Pancreas (tissue), 10 donors: ENCODE results near the gene PRSS38. TPM values are rescaled to one million over a fixed set of nuclear protein-coding genes. Genes with fewer than 3 reads are reported as not detected.

Experiments used
- ATAC-seq, 4 donors: fragments of 200-7000 bp; cut with Tn5 transposase; one replicate each; pipeline versions ENCODE4 v1.8.0 to v1.9.1; 2020; ENCODE audit warnings: mild to moderate bottlenecking in 4 of 4, moderate library complexity in 4 of 4
- DNase-seq, 6 donors: peaks; one replicate each; pipeline ENCODE4 v3.0.0-alpha.2; 2020
- FAIRE-seq: peaks from 2 replicates; lab custom pipeline; 2012; peaks lifted over from hg19 to GRCh38; lab: Jason Lieb, UNC
- H3K27ac ChIP-seq, 4 donors: fragments of 200-600 bp; sonication (generic); 1 replicate in 3 of 4; 2 replicates in 1 of 4; pipeline versions ENCODE4 v1.5.0 to v1.8.0; 2020
- H3K27me3 ChIP-seq, 4 donors: fragments of 200-600 bp; one replicate each; pipeline ENCODE4 v1.8.0; 2021
- H3K36me3 ChIP-seq, 3 donors: fragments of 200-600 bp; sonication (generic) in 1 of 3; one replicate each; pipeline versions ENCODE4 v1.5.0 to v1.8.0; 2020 to 2021
- H3K4me1 ChIP-seq, 3 donors: fragments of 200-600 bp; one replicate each; pipeline ENCODE4 v1.8.0; 2021
- H3K4me3 ChIP-seq, 4 donors: fragments of 200-600 bp; sonication (generic) in 2 of 4; one replicate each; pipeline versions ENCODE4 v1.5.0 to v1.8.0; 2020 to 2021
- H3K9me3 ChIP-seq, 4 donors: fragments of 200-600 bp; one replicate each; pipeline ENCODE4 v1.8.0; 2021
- CTCF ChIP-seq, 4 donors: fragments of 200-600 bp; sonication (generic) in 3 of 4; IDR thresholded peaks; one replicate each; pipeline versions ENCODE4 v1.5.0 to v1.8.0; 2021; ENCODE audit warnings: antibody characterized with exemption in 4 of 4
- WGBS, 2 donors: extraction: QIAGEN DNeasy Blood & Tissue Kit; methylation state at CpG; one replicate each; pipeline ENCODE4 v1.1.7; 2013; 5-methylcytosine and 5-hydroxymethylcytosine counted together
- intact Hi-C, 3 donors: fragments of 100-400 bp; cut with DNase I; formaldehyde crosslinking; loops; one replicate each; pipeline versions ENCODE4 v1.11.1 to v1.14.2; 2022
- polyA plus RNA-seq, 2 donors: library from polyadenylated mRNA; stranded (reverse); fragments of 200-250 nt; gene quantifications; one replicate each; pipeline ENCODE4 v1.2.3, GENCODE V29; 2013
- total RNA-seq, 6 donors: library from RNA; stranded (reverse); fragmentation: NEBNext Ultra II Directional in 4 of 6; extraction: Animal tissue kit (Norgen Biotek cat#: 25700) in 4 of 6; gene quantifications; one replicate each; pipeline versions ENCODE4 v1.2.1 to v1.2.4, GENCODE V29; 2021 to 2023
- donor health status: healthy with polysubstance abuse.
- donor health status: DM: no; HTN: no; CAD: no; lungs with moderate emphysema.
- donor health status: DM: no; HTN: no; CAD: no.
- donor health status: control.
- donor health status: control.
- donor health status: Bipolar disorder and iron deficiency.
- donor health status: DM: yes; HTN: yes; CAD: no.
- donor health status: DM: no; HTN: no; CAD: no.
- donor health status: DM: no; HTN: no; CAD: no.
- donor health status: DM: yes; HTN: yes; CAD: no.

PRSS38 gene
- total and polyA plus RNA-seq, 8 donors, result not detected

DNA sequence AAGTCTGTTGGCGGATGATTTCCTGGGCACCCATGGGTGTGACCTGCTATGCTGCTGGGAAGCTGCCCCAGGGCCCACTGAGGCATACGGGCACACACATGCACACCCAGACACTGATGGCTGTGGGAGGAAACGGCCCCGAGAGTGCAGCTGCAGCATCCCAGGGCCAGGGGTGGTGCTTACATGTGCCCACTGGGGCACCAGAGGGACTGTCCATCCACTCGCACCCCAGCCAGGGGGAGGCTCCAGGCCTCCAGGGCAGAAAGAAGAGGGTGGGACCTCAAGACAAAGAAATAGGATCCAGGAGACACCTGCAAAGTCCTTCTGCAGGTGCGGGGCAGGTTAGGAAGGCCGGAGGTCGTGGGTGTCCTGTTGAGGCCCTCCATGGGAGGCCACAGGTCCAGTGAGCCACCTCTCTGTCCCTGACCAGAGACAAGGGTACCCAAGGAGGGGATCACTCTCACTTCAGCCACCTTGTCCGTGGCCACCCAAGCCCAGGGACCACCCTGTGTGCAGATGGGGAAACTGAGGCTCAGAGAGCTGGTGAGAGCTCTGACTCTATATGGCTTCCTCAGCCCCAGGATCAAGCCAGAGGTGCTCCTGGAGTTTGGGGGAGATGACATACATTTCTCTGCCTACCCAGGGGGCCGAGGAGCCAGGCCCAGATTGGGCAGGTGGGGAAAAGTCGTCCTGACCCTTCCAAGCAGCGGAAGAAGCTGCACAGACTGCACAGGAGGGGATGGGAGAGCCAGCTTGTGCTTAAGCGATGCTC lies 75.2 kb downstream of the PRSS38 start:
- Histone ChIP-seq H3K4me3 (no peak overlapping the region), H3K36me3 (no peaks in the 10 kb centered on the region), H3K27me3 (no peaks in the 10 kb centered on the region), H3K9me3 (no peaks in the 10 kb centered on the region), H3K4me1 (no peaks in the 10 kb centered on the region), H3K27ac (no peak overlapping the region)
- TF ChIP-seq CTCF (IDR thresholded peaks at IDR 0.05), result no peak
- DNase-seq (peak in 1 of 6 donors; percentile 58), FAIRE-seq (no peak), ATAC-seq (no peak)
- WGBS, 2 donors, result 90 to 91% methylated on average over 12 to 13 of the region's 13 CpGs
- intact Hi-C loops, result no loop called here

DNA sequence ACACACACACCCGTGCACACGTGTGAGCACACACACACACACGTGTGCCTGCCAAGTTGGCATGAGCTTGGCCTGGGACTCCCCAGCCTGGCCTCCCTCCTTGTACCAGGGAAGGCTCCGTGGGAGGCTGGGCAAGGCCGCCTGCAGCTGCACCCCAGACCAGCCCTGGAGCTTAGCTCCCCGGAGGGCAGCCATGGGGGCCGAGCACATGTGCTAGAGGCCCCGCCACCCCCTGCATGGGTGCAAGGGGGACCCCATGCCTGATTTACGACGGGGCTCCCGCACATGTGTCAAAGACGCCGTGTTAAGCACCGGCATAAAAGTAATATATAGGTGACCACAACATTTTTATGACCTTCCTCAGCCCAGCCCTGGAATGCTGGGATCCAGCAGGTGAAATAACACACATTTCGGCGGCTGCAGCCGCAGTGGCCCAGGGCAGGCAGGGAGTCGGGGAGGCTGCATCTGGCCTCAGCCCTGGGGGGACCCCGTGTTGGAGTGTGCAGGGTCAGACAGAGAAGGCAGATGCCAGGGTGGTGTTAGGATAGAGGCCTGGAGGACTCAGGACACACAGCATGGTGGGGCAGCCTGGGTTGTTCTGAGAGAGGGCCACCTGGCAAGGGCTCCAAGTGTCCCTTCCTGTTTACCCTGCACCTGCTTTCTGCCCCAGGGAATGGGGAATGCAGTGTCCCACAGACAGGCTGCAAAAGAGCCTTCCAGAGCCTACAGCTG lies 75.9 kb downstream of the PRSS38 start:
- DNase-seq (peak in 1 of 6 donors; percentile 53), ATAC-seq (no peak), FAIRE-seq (no peak)
- no peak overlapping the region for H3K4me3 ChIP-seq
- H3K27me3 ChIP-seq, result no peaks in the 10 kb centered on the region
- no peaks in the 10 kb centered on the region for H3K9me3 ChIP-seq
- TF ChIP-seq CTCF (IDR thresholded peaks at IDR 0.05), result no peak
- WGBS, 2 donors, result 82 to 83% methylated on average over 19 of the region's 19 CpGs
- no peak overlapping the region for H3K27ac ChIP-seq
- no peaks in the 10 kb centered on the region for H3K4me1 ChIP-seq
- no peaks in the 10 kb centered on the region for H3K36me3 ChIP-seq
- intact Hi-C loops, result no loop called here

DNA sequence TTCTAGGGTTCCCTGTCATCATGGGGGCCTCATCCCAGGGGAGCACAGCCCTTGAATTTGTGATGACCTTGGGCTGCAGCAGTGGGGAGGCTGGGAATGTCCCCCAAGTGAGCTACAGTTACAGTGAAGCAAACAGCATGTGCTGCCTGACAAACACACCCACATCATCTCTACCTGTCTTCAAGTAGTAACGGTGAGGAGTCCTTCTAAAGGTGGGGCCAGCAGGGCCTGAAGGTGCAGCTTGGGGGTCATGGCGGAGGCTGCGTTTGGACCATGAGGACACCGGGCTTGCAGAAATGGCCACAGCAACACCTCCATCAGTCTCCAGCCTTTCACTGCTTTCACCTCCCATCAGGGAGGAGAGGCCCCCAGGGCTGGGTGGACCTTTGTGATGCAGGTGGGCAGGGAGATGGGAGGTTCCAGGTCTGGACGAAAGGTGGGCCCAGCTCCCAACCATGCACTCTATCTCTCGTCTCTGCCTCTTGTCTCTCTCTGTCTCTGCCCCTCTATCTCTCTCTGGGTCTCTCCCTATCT lies 76.5 kb downstream of the PRSS38 start:
- H3K9me3 ChIP-seq, result no peaks in the 10 kb centered on the region
- DNase-seq (no peak), FAIRE-seq (no peak), ATAC-seq (no peak)
- H3K27ac ChIP-seq, result no peak overlapping the region
- WGBS, 2 donors, result 89 to 90% methylated on average over 6 of the region's 6 CpGs
- intact Hi-C loops, result no loop called here
- H3K4me3 ChIP-seq, result no peak overlapping the region
- no peaks in the 10 kb centered on the region for H3K4me1 ChIP-seq
- TF ChIP-seq CTCF (IDR thresholded peaks at IDR 0.05), result no peak
- no peaks in the 10 kb centered on the region for H3K36me3 ChIP-seq
- H3K27me3 ChIP-seq, result no peaks in the 10 kb centered on the region

GRCh38 chr1:227892489-227893299 lies 77.2 kb downstream of the PRSS38 start:
- Histone ChIP-seq H3K27me3 (no peaks in the 10 kb centered on the region), H3K4me1 (no peaks in the 10 kb centered on the region), H3K36me3 (no peaks in the 10 kb centered on the region), H3K27ac (no peak overlapping the region), H3K9me3 (no peaks in the 10 kb centered on the region), H3K4me3 (no peak overlapping the region)
- FAIRE-seq (no peak), DNase-seq (peak in 1 of 6 donors; percentile 10), ATAC-seq (no peak)
- intact Hi-C loops, result no loop called here
- no peak for TF ChIP-seq CTCF (IDR thresholded peaks at IDR 0.05)
- 83 to 86% methylated on average over 16 to 17 of the region's 17 CpGs for WGBS, 2 donors
